ENCODE measurements around the gene CSMD2.

DNA sequence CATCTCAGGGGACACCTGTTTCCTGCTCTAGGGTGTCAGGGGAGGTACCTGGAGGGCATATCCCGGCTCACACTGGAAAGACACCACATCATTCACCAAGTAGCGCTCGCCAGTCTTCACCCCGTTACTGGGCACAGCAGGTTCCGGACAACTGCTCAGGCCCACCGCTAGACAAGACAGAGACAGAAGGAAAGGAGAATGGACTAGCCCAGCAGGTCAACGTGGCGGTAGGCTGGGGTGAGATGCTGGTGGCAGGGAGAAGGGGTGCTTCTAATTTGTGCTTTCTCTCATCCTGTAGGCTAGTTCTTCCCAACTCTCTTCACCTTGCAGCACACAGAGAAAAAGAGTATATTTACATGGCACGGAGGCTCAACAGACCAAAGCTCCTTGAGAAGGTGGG, 547.6 kb downstream of the CSMD2 start:
- TF ChIP-seq SIN3A (IDR thresholded peaks at IDR 0.05; ENCODE audit: borderline replicate concordance, insufficient read depth, low read length) (no peak), POLR2AphosphoS5 (IDR thresholded peaks at IDR 0.05; ENCODE audit: low read depth, low read length) (no peak)

All from PFSK-1 (cell line).